ENCODE results near the gene CLMN. TPM values are rescaled to one million over a fixed set of nuclear protein-coding genes. Genes with fewer than 3 reads are reported as not detected.

CLMN gene
- total RNA-seq, 4 donors from 2014 or later = 3.3 to 14.1 (median 5.1) TPM

DNA sequence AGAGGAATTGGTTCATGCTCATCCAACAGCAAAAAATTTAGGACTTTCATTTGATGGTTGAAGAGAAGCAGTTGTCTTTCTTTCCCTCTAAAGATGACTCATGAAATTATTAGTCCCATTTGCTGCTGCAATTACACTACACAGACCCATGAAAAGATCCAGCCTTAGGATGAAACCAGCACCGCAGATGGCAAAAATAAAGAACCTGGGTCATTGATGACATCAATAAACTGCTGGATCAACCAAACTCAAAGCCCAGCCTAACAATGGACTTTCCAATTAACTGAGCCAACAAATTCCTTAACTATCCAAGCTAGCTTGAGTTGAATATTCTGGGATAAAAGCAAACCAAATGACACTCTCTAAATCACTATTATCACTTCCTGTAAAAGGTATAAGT, 183.1 kb downstream of the CLMN start:
- H3K4me1 ChIP-seq = peaks cover 20 to 79% (median 23%) of the 10 kb centered on the region in 3 donors
- H3K9me3 ChIP-seq = no peaks in the 10 kb centered on the region
- no peak overlapping the region for H3K4me3 ChIP-seq
- no peak for DNase-seq
- 83 to 100% methylated on average over 1 of the region's 1 CpG for WGBS, 2 donors
- H3K36me3 ChIP-seq = peaks cover 0 to 17% (median 0%) of the 10 kb centered on the region in 3 donors
- TF ChIP-seq POLR2A (IDR thresholded peaks at IDR 0.05) = no peak
- TF ChIP-seq, protein P1, sequence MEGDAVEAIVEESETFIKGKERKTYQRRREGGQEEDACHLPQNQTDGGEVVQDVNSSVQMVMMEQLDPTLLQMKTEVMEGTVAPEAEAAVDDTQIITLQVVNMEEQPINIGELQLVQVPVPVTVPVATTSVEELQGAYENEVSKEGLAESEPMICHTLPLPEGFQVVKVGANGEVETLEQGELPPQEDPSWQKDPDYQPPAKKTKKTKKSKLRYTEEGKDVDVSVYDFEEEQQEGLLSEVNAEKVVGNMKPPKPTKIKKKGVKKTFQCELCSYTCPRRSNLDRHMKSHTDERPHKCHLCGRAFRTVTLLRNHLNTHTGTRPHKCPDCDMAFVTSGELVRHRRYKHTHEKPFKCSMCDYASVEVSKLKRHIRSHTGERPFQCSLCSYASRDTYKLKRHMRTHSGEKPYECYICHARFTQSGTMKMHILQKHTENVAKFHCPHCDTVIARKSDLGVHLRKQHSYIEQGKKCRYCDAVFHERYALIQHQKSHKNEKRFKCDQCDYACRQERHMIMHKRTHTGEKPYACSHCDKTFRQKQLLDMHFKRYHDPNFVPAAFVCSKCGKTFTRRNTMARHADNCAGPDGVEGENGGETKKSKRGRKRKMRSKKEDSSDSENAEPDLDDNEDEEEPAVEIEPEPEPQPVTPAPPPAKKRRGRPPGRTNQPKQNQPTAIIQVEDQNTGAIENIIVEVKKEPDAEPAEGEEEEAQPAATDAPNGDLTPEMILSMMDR (IDR thresholded peaks at IDR 0.05) = no peak
- intact Hi-C loops (cut with DNase I) = no loop called here
- H3K27me3 ChIP-seq = no peaks in the 10 kb centered on the region
- peak overlapping the region in 1 of 4 donors; percentile 60 for H3K27ac ChIP-seq

GRCh38 chr14:95134304-95134933, 185.3 kb downstream of the CLMN start:
- no peaks in the 10 kb centered on the region for H3K27me3 ChIP-seq
- H3K27ac ChIP-seq = no peak overlapping the region
- peaks cover 0 to 39% (median 0%) of the 10 kb centered on the region in 3 donors for H3K36me3 ChIP-seq
- no peak overlapping the region for H3K4me3 ChIP-seq
- no peak for DNase-seq
- H3K9me3 ChIP-seq = no peaks in the 10 kb centered on the region
- TF ChIP-seq, protein P1 (IDR thresholded peaks at IDR 0.05) = no peak
- no peak for TF ChIP-seq POLR2A (IDR thresholded peaks at IDR 0.05)
- WGBS, 2 donors = 83 to 92% methylated on average over 8 of the region's 8 CpGs
- intact Hi-C loops (cut with DNase I) = no loop called here
- peaks cover 9 to 57% (median 13%) of the 10 kb centered on the region in 3 donors for H3K4me1 ChIP-seq

DNA sequence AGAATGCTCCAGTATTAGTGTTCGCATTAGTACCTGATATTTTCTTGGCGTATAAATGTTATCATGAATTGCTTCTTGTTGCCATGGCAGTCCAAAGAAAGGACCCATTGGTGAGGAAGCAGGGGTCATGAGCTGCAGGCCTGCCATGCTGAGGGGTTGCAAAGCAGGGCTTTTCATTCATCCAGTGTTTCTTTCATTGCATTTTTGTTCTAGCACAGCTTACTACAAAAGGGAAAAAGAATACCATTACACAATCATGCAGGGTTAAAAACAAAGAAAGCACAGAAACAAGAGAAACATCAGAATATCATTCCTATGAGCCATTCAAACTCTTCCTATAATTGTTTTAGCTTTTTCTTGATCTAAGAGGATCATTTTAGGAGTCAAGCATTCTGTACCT, 186.4 kb downstream of the CLMN start:
- no peak for DNase-seq
- no peaks in the 10 kb centered on the region for H3K27me3 ChIP-seq
- WGBS, 2 donors = 86 to 94% methylated on average over 2 of the region's 2 CpGs
- H3K9me3 ChIP-seq = no peaks in the 10 kb centered on the region
- peaks cover 0 to 51% (median 0%) of the 10 kb centered on the region in 3 donors for H3K36me3 ChIP-seq
- H3K4me3 ChIP-seq = no peak overlapping the region
- no peak overlapping the region for H3K27ac ChIP-seq
- H3K4me1 ChIP-seq = peaks cover 6 to 48% (median 11%) of the 10 kb centered on the region in 3 donors
- TF ChIP-seq, protein P1 (IDR thresholded peaks at IDR 0.05) = no peak
- TF ChIP-seq POLR2A (IDR thresholded peaks at IDR 0.05) = no peak
- intact Hi-C loops (cut with DNase I) = no loop called here

GRCh38 chr14:95132760-95133159, 186.9 kb downstream of the CLMN start:
- Histone ChIP-seq H3K4me3 (no peak overlapping the region), H3K36me3 (peaks cover 0 to 56% (median 0%) of the 10 kb centered on the region in 3 donors), H3K27me3 (no peaks in the 10 kb centered on the region), H3K9me3 (no peaks in the 10 kb centered on the region), H3K27ac (no peak overlapping the region), H3K4me1 (peaks cover 5 to 42% (median 6%) of the 10 kb centered on the region in 3 donors)
- intact Hi-C loops (cut with DNase I) = no loop called here
- no peak for DNase-seq
- 74 to 75% methylated on average over 5 of the region's 5 CpGs for WGBS, 2 donors
- TF ChIP-seq, protein P1 (IDR thresholded peaks at IDR 0.05) = no peak
- TF ChIP-seq POLR2A (IDR thresholded peaks at IDR 0.05) = no peak

Small RNA genes lying within 50 kb of the gene (small RNA-seq; reads per million reads assigned to genes)
- gene MIR3173 = 0 to 0.30 (median 0.11) reads per million in 4 donors

Other genes with a start within 250 kb of the CLMN start
- 10 to 100 TPM; 39.4 to 79.7 (median 55.7) TPM for gene DICER1, start 162.4 kb downstream of the CLMN start, total RNA-seq
- gene SYNE3, start 196.7 kb upstream of the CLMN start, total RNA-seq = 10 to 100 TPM in 1 of 4 donors, 1 to 10 TPM in 3; 1.5 to 11.6 (median 5.5) TPM
- 10 to 100 TPM; 14.4 to 40.1 (median 32.6) TPM for gene GLRX5, start 215.1 kb upstream of the CLMN start, total RNA-seq